Measurements from ENCODE around the gene CAPN12.

CAPN12 gene

GRCh38 chr19:38682195-38682867 lies 61.9 kb downstream of the CAPN12 start:
- TF ChIP-seq GATA3 (IDR thresholded peaks at IDR 0.05; ENCODE audit: low read depth, low read length), result no peak
- no peak for TF ChIP-seq GATA2 (IDR thresholded peaks at IDR 0.05; ENCODE audit: low read depth, low read length)

Measured in SH-SY5Y (cell line).